ENCODE results near the gene CMSS1. TPM values are rescaled to one million over a fixed set of nuclear protein-coding genes. Genes with fewer than 3 reads are reported as not detected.

CMSS1 gene
- total RNA-seq, 1 donor from 2014 or later, result 56.3 TPM

DNA sequence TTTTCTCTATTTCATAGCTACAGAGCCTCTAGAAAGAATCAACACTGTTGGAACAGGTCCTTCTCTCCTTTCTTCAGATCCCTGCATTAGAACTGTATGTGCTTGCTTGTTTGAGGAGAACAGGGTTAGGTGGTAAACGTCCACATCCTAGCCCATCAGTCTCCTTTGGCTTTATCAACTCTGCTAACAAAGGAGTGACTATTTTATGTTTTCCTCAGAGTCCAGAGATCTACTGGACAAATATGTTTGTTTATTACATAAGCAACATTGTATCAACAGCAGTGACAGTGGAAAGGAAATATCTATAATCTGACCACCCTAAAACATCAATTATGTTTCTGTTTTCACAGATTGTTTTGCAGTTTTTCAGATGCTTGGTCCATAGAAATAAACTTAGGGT lies 39.6 kb downstream of the CMSS1 start:
- H3K4me2 ChIP-seq, result no peak overlapping the region
- H3K36me3 Mint-ChIP-seq, result no peaks in the 10 kb centered on the region
- no peak overlapping the region for H3K27ac Mint-ChIP-seq

DNA sequence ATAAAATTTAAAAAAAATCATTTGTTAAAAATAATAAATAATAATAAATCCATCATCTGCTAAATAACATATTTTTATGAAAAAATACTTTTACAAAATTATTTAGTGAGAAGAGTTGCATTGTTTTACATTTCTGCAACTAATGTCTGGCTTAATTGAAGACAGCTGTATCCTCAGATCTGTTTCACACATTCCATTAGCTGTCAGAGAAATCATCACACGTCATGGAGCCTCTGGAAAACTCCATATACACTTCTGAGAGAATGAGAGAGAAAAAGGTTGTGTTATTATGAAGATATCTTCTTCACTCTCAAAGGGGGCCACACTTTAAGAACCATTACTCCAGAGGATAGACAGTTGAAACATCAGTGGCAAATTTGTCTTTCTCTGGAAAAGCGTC lies 40.8 kb downstream of the CMSS1 start:
- Histone ChIP-seq H3K4me2 (no peak overlapping the region), H3K9me3 (ENCODE audit: low read depth) (no peaks in the 10 kb centered on the region), H3F3A (ENCODE audit: low read depth) (no peaks in the 10 kb centered on the region), H3K79me2 (ENCODE audit: low read depth) (peaks cover 8% of the 10 kb centered on the region), H4K20me1 (ENCODE audit: low read depth) (no peaks in the 10 kb centered on the region), H3K27me3 (no peaks in the 10 kb centered on the region), H3K27ac (no peak overlapping the region), H3K9ac (no peak overlapping the region), H3K36me3 (no peaks in the 10 kb centered on the region), H3K4me3 (no peak overlapping the region), H3K4me1 (no peaks in the 10 kb centered on the region), H2AFZ (replicated peaks) (no peak overlapping the region)
- peaks cover 4% of the 10 kb centered on the region for H3K36me3 Mint-ChIP-seq
- H3K27me3 Mint-ChIP-seq (ENCODE audit: insufficient read depth, low read depth), result peaks cover 2% of the 10 kb centered on the region
- no peak overlapping the region for H3K4me3 Mint-ChIP-seq
- DNase-seq (ENCODE audit: low spot score), result no peak
- TF ChIP-seq EZH2phosphoT487 (IDR thresholded peaks at IDR 0.05) (no peak), EZH2 (IDR thresholded peaks at IDR 0.05) (no peak)
- H3K27ac Mint-ChIP-seq, result no peak overlapping the region
- H3K4me1 Mint-ChIP-seq, result no peaks in the 10 kb centered on the region
- H3K9me3 Mint-ChIP-seq, result no peaks in the 10 kb centered on the region

More for the DNA sequence above, 39.6 kb downstream of the CMSS1 start:
- Histone ChIP-seq H3K9me3 (ENCODE audit: low read depth) (no peaks in the 10 kb centered on the region), H2AFZ (replicated peaks) (no peak overlapping the region), H3F3A (ENCODE audit: low read depth) (no peaks in the 10 kb centered on the region), H3K4me3 (no peak overlapping the region), H3K27ac (no peak overlapping the region), H3K36me3 (no peaks in the 10 kb centered on the region), H4K20me1 (ENCODE audit: low read depth) (no peaks in the 10 kb centered on the region), H3K4me1 (no peaks in the 10 kb centered on the region), H3K9ac (no peak overlapping the region), H3K79me2 (ENCODE audit: low read depth) (peaks cover 8% of the 10 kb centered on the region), H3K27me3 (no peaks in the 10 kb centered on the region)
- H3K27me3 Mint-ChIP-seq (ENCODE audit: insufficient read depth, low read depth), result peaks cover 2% of the 10 kb centered on the region
- TF ChIP-seq, protein P1, sequence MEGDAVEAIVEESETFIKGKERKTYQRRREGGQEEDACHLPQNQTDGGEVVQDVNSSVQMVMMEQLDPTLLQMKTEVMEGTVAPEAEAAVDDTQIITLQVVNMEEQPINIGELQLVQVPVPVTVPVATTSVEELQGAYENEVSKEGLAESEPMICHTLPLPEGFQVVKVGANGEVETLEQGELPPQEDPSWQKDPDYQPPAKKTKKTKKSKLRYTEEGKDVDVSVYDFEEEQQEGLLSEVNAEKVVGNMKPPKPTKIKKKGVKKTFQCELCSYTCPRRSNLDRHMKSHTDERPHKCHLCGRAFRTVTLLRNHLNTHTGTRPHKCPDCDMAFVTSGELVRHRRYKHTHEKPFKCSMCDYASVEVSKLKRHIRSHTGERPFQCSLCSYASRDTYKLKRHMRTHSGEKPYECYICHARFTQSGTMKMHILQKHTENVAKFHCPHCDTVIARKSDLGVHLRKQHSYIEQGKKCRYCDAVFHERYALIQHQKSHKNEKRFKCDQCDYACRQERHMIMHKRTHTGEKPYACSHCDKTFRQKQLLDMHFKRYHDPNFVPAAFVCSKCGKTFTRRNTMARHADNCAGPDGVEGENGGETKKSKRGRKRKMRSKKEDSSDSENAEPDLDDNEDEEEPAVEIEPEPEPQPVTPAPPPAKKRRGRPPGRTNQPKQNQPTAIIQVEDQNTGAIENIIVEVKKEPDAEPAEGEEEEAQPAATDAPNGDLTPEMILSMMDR (IDR thresholded peaks at IDR 0.05), result no peak
- no peak for TF ChIP-seq EZH2 (IDR thresholded peaks at IDR 0.05)
- no peak for TF ChIP-seq EZH2phosphoT487 (IDR thresholded peaks at IDR 0.05)
- H3K4me1 Mint-ChIP-seq, result no peaks in the 10 kb centered on the region
- H3K9me3 Mint-ChIP-seq, result no peaks in the 10 kb centered on the region
- H3K4me3 Mint-ChIP-seq, result no peak overlapping the region
- no peak for DNase-seq (ENCODE audit: low spot score)

DNA sequence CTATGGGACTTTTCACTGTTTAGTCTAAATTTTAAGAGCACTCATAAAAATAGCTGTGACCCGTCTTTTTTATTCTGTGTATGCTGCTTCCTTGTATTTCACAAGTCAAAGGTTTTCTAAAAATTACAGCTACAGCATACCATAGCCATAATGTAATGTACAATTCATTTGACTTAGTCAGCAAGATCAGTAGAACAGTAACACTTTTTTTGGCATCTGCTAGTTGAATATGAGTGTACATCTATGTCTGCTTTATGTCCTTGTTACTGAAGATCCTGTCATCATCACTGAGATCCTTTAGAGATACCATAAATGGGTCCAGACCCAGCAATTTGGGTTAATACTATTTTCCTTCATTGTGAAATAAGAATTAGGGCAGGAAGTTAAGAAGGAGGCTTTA lies 42.2 kb downstream of the CMSS1 start:
- no peak overlapping the region for H2AFZ ChIP-seq (replicated peaks)
- no peaks in the 10 kb centered on the region for H3K4me1 Mint-ChIP-seq
- H3K9ac ChIP-seq, result no peak overlapping the region
- peaks cover 9% of the 10 kb centered on the region for H3K36me3 Mint-ChIP-seq
- H3K9me3 Mint-ChIP-seq, result no peaks in the 10 kb centered on the region
- H3K36me3 ChIP-seq, result no peaks in the 10 kb centered on the region
- no peaks in the 10 kb centered on the region for H3K4me1 ChIP-seq
- H4K20me1 ChIP-seq (ENCODE audit: low read depth), result no peaks in the 10 kb centered on the region
- no peak overlapping the region for H3K27ac Mint-ChIP-seq
- peaks cover under 1% of the 10 kb centered on the region for H3K79me2 ChIP-seq (ENCODE audit: low read depth)
- H3K9me3 ChIP-seq (ENCODE audit: low read depth), result no peaks in the 10 kb centered on the region
- TF ChIP-seq, protein P1 (IDR thresholded peaks at IDR 0.05), result no peak
- TF ChIP-seq EZH2phosphoT487 (IDR thresholded peaks at IDR 0.05) (no peak), EZH2 (IDR thresholded peaks at IDR 0.05) (no peak)
- no peak overlapping the region for H3K4me3 ChIP-seq
- H3F3A ChIP-seq (ENCODE audit: low read depth), result no peaks in the 10 kb centered on the region
- no peak overlapping the region for H3K27ac ChIP-seq
- no peak for DNase-seq (ENCODE audit: low spot score)
- H3K4me2 ChIP-seq, result no peak overlapping the region
- H3K4me3 Mint-ChIP-seq, result no peak overlapping the region
- no peaks in the 10 kb centered on the region for H3K27me3 ChIP-seq
- peaks cover 2% of the 10 kb centered on the region for H3K27me3 Mint-ChIP-seq (ENCODE audit: insufficient read depth, low read depth)

DNA sequence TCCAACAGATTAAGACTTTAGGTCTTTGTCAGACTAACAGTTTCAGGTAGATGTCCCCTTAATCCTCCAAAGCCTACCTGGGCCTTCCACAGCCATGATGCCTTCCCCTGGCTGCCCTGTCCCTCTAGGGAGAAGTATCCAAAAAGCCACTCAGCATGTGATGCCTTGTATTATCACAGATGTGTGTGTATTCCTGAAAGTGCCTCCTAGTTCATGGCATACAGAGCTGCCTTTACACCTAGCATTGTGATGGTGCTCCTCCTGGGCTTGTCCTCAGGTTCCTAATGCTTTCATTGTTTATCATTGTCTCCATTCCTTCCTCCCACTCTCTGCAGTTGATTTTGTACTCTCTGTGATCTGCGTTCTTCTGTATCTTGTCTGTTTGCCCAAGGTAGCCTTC lies 43.6 kb downstream of the CMSS1 start:
- H3K4me2 ChIP-seq, result no peak overlapping the region
- peaks cover 2% of the 10 kb centered on the region for H3K27me3 Mint-ChIP-seq (ENCODE audit: insufficient read depth, low read depth)
- no peaks in the 10 kb centered on the region for H3K9me3 ChIP-seq (ENCODE audit: low read depth)
- H3K36me3 ChIP-seq, result no peaks in the 10 kb centered on the region
- no peak overlapping the region for H2AFZ ChIP-seq (replicated peaks)
- H3K9ac ChIP-seq, result no peak overlapping the region
- H3K27ac ChIP-seq, result no peak overlapping the region
- H3K4me1 ChIP-seq, result peaks cover 6% of the 10 kb centered on the region
- no peaks in the 10 kb centered on the region for H3K79me2 ChIP-seq (ENCODE audit: low read depth)
- peaks cover 9% of the 10 kb centered on the region for H3K36me3 Mint-ChIP-seq
- no peaks in the 10 kb centered on the region for H3K27me3 ChIP-seq
- H3K4me1 Mint-ChIP-seq, result no peaks in the 10 kb centered on the region
- no peaks in the 10 kb centered on the region for H3F3A ChIP-seq (ENCODE audit: low read depth)
- H3K9me3 Mint-ChIP-seq, result no peaks in the 10 kb centered on the region
- H4K20me1 ChIP-seq (ENCODE audit: low read depth), result no peaks in the 10 kb centered on the region
- no peak overlapping the region for H3K4me3 ChIP-seq
- H3K27ac Mint-ChIP-seq, result peak overlapping the region; percentile 8
- TF ChIP-seq, protein P1 (IDR thresholded peaks at IDR 0.05), result no peak
- TF ChIP-seq EZH2 (IDR thresholded peaks at IDR 0.05) (no peak), EZH2phosphoT487 (IDR thresholded peaks at IDR 0.05) (no peak)
- DNase-seq (ENCODE audit: low spot score), result no peak
- H3K4me3 Mint-ChIP-seq, result no peak overlapping the region

Measured in neural progenitor cell (in vitro differentiated cells).